Mucosa of descending colon (tissue), 3 donors: ENCODE measurements around the gene ST3GAL3. TPM values are rescaled to one million over a fixed set of nuclear protein-coding genes. Genes with fewer than 3 reads are reported as not detected.

ENCODE experiments used
- ATAC-seq: fragments of 200-7000 bp; cut with Tn5 transposase; one replicate; pipeline ENCODE4 v1.9.1; 2020; ENCODE audit warnings: mild to moderate bottlenecking, moderate library complexity
- DNase-seq, 3 donors: peaks; one replicate each; pipeline ENCODE4 v3.0.0-alpha.2; 2020
- H3K36me3 ChIP-seq: fragments of 200-600 bp; one replicate; pipeline ENCODE4 v1.8.0; 2021; ENCODE audit warnings: low read depth, mild to moderate bottlenecking
- H3K4me1 ChIP-seq: fragments of 200-600 bp; one replicate; pipeline ENCODE4 v1.8.0; 2021; ENCODE audit warnings: low read depth, mild to moderate bottlenecking
- H3K4me3 ChIP-seq: fragments of 200-600 bp; one replicate; pipeline ENCODE4 v1.8.0; 2021; ENCODE audit warnings: mild to moderate bottlenecking
- H3K9me3 ChIP-seq: fragments of 200-600 bp; one replicate; pipeline ENCODE4 v1.8.0; 2021; ENCODE audit warnings: mild to moderate bottlenecking
- intact Hi-C, 2 donors: fragments of 100-400 bp; cut with DNase I in 1 of 2; cut with micrococcal nuclease in 1 of 2; formaldehyde crosslinking; loops; one replicate each; pipeline versions ENCODE4 v1.11.0 to v1.11.1; 2022; cut with DNase I, micrococcal nuclease
- total RNA-seq, 3 donors: library from RNA; stranded (reverse); fragmentation: NEBNext Ultra II Directional in 2 of 3; extraction: Animal tissue kit (Norgen Biotek cat#: 25700) in 2 of 3; gene quantifications; one replicate each; pipeline versions ENCODE4 v1.2.1 to v1.2.4, GENCODE V29; 2021 to 2023
- TF ChIP-seq, protein P1 (sequence below): fragments of 200-600 bp; IDR thresholded peaks from one replicate; pipeline ENCODE4 v1.8.0; 2022; ENCODE audit warnings: antibody characterized with exemption, mild to moderate bottlenecking
- donor health status: DM: no; HTN: no; CAD: no; lungs with moderate emphysema.
- donor health status: DM: no; HTN: no; CAD: no.
- donor health status: DM: no; HTN: yes; CAD: no.

The ST3GAL3 gene
- total RNA-seq, 3 donors from 2014 or later, result 9.5 to 26.3 (median 18.2) TPM

- DNase-seq (no peak), ATAC-seq (no peak)
- peaks cover 37% of the 10 kb centered on the region for H3K36me3 ChIP-seq
- no peaks in the 10 kb centered on the region for H3K9me3 ChIP-seq
- H3K4me1 ChIP-seq, result no peaks in the 10 kb centered on the region
- intact Hi-C loops, result no loop called here
- TF ChIP-seq, protein P1, sequence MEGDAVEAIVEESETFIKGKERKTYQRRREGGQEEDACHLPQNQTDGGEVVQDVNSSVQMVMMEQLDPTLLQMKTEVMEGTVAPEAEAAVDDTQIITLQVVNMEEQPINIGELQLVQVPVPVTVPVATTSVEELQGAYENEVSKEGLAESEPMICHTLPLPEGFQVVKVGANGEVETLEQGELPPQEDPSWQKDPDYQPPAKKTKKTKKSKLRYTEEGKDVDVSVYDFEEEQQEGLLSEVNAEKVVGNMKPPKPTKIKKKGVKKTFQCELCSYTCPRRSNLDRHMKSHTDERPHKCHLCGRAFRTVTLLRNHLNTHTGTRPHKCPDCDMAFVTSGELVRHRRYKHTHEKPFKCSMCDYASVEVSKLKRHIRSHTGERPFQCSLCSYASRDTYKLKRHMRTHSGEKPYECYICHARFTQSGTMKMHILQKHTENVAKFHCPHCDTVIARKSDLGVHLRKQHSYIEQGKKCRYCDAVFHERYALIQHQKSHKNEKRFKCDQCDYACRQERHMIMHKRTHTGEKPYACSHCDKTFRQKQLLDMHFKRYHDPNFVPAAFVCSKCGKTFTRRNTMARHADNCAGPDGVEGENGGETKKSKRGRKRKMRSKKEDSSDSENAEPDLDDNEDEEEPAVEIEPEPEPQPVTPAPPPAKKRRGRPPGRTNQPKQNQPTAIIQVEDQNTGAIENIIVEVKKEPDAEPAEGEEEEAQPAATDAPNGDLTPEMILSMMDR, result no peak
- no peak overlapping the region for H3K4me3 ChIP-seq
Measured at GRCh38 chr1:43689289-43689688, 18.0 kb upstream of the ST3GAL3 start.

DNA sequence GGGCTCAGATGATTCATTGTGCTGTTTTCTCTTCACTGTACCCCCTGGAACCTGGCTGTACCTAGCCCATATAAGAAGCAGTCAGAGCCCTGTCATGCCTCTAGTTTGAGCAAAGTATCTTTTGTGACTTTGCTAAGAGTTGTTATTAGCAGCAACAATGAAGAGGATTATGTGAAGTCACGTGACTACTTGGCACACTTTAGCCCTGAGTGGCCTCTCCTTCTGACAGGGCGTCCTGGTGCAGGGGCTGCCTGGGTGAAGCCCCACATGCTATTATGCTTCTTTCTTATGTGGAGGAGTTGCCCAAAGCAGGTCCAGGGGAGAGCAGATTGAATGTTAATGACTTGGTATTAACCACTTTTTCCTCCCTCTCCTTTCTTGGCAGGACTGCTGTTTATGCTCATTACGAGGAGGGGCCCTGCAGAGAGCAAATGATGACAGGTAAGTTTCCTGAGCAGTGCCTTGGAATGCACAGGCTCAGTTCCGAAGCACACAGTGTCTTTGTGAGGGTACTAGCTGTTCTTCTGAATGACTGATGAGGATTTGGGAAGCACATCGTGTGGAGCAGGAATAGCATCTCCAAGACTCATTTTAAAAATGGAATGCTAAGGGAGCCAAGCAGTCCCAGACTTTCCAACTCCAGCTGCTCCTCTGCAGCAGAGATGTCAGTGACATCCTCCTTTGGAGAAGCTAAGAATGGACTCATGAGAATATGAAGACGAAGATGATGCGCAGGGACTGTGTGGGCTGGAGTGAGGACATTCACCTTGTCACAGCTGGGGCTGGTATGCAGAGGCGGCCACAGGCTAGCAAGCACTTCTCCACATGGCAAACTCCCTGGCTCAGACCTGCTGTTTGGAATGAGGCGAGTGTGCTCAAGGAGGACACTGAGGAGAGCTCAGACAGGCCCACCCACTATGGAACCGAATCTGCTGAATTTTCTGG lies 15.2 kb upstream of the ST3GAL3 start:
- Histone ChIP-seq H3K9me3 (no peaks in the 10 kb centered on the region), H3K36me3 (peaks cover 57% of the 10 kb centered on the region), H3K4me3 (no peak overlapping the region), H3K4me1 (no peaks in the 10 kb centered on the region)
- DNase-seq (no peak), ATAC-seq (no peak)
- intact Hi-C loops, result no loop called here
- TF ChIP-seq, protein P1, result no peak

- ATAC-seq (no peak), DNase-seq (no peak)
- no peaks in the 10 kb centered on the region for H3K4me1 ChIP-seq
- no peaks in the 10 kb centered on the region for H3K9me3 ChIP-seq
- no peak overlapping the region for H3K4me3 ChIP-seq
- intact Hi-C loops, result no loop called here
- TF ChIP-seq, protein P1, result no peak
- peaks cover 57% of the 10 kb centered on the region for H3K36me3 ChIP-seq
Measured at GRCh38 chr1:43693371-43693770, 14.0 kb upstream of the ST3GAL3 start.

GRCh38 chr1:43699281-43699680 lies 8.1 kb upstream of the ST3GAL3 start:
- Histone ChIP-seq H3K4me1 (no peaks in the 10 kb centered on the region), H3K4me3 (no peak overlapping the region), H3K36me3 (peaks cover 28% of the 10 kb centered on the region), H3K9me3 (no peaks in the 10 kb centered on the region)
- no peak for DNase-seq
- intact Hi-C loops, result no loop called here
- no peak for ATAC-seq
- TF ChIP-seq, protein P1, result no peak

DNA sequence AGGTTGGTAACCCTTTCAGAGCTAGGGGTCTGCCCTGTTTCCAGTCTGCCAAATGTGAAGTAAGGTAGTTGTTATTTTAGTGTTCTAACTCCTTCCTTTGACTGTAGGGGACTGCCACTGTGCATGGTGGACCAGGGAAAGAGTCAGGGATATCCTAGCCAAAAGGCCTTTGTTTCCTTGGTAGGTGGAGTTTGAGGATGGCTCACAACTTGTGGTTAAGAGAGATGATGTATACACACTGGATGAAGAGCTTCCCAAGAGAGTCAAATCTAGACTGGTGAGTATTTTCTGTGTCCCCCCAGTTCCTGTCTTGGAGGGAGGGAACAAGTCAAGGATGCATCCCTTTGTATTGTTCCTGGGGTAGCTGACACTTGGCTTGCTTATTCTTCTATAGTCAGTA lies 3.5 kb upstream of the ST3GAL3 start:
- H3K36me3 ChIP-seq, result peaks cover 8% of the 10 kb centered on the region
- intact Hi-C loops, result no loop called here
- ATAC-seq (no peak), DNase-seq (no peak)
- H3K4me3 ChIP-seq, result no peak overlapping the region
- H3K9me3 ChIP-seq, result no peaks in the 10 kb centered on the region
- TF ChIP-seq, protein P1, result no peak
- peaks cover 9% of the 10 kb centered on the region for H3K4me1 ChIP-seq
